Stimulated activated CD8-positive, alpha-beta memory T cell treated with anti-CD3 and anti-CD28 coated beads, Interleukin-4, amount 100 ng/mL, for 4 hours (primary cell): ENCODE data around the gene NME4.
"Not testable (repeated sequence)": the region's sequence is repeated elsewhere in the genome, so short reads cannot be mapped to it uniquely, and the experiment has no call there.

Source experiments
- DNase-seq, 2 donors: peaks; one replicate each; pipeline ENCODE4 v3.0.0-alpha.2; 2020; ENCODE audit warnings: low read depth in 2 of 2, low spot score in 1 of 2

NME4 gene

GRCh38 chr16:396199-396598 is 800 bp upstream of the NME4 start:
- no peak for DNase-seq

- DNase-seq: no peak
Measured at GRCh38 chr16:396605-397004, 394 bp upstream of the NME4 start.

- DNase-seq: no peak
Measured at GRCh38 chr16:397736-398332, 835 bp downstream of the NME4 start.

GRCh38 chr16:398561-399339 is 1.8 kb downstream of the NME4 start:
- no peak for DNase-seq

- no peak for DNase-seq
Measured at GRCh38 chr16:399340-400019, 2.5 kb downstream of the NME4 start.

DNA sequence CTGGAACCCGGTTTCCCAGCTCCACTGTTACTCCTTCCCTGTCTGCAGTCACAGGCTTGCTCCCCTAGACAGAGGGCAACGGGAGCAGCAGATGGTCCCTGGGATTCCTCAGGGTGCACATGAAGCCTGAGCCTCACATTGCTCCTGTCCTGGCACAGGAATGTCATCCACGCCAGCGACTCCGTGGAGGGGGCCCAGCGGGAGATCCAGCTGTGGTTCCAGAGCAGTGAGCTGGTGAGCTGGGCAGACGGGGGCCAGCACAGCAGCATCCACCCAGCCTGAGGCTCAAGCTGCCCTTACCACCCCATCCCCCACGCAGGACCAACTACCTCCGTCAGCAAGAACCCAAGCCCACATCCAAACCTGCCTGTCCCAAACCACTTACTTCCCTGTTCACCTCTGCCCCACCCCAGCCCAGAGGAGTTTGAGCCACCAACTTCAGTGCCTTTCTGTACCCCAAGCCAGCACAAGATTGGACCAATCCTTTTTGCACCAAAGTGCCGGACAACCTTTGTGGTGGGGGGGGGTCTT is 3.1 kb downstream of the NME4 start:
- DNase-seq: no peak

DNA sequence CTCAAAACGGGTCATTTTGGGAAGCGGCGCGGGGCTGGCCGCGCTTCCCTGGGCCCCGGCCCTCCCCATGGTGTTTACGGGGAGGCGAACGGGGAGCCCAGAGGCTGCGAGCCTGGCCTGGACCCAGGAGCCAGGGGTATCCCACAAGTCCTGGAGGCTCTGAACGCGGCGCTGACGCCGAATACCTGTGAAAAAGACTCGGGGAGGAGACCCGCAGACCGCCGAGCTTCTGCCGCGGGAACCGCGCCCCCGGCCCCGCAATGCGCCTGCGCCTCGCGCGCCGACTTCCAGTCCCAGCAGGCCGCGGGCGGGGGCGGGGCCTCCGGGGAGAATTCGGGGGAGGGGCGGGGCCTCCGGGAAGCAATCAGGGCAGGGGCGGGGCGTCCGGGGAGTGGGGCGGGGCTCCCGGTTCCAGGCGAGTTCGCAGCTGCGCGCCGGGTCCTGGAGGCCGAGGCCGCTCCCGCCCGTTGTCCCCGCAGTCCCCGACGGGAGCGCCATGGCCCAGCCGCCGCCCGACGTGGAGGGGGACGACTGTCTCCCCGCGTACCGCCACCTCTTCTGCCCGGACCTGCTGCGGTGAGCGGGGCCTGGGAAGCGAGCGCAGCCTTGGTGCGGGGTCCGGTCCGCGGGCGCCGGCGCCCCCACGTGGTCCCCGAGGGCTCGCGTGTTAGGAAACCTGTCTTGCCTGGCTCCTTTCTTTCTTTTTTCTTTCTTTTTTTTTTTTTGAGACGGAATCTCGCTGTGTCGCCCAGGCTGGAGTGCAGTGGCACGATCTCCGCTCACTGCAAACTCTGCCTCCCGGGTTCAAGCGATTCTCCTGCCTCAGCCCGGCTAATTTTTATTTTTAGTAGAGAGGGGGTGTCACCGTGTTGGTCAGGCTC is 4.7 kb downstream of the NME4 start, which contains the start of gene DECR2:
TSS of gene DECR2 (plus strand) at position 418 of the 881 bp plus-strand sequence. CDS start at position 497, 79 bp downstream.
- peak; percentile 97 to 98 for DNase-seq

DNA sequence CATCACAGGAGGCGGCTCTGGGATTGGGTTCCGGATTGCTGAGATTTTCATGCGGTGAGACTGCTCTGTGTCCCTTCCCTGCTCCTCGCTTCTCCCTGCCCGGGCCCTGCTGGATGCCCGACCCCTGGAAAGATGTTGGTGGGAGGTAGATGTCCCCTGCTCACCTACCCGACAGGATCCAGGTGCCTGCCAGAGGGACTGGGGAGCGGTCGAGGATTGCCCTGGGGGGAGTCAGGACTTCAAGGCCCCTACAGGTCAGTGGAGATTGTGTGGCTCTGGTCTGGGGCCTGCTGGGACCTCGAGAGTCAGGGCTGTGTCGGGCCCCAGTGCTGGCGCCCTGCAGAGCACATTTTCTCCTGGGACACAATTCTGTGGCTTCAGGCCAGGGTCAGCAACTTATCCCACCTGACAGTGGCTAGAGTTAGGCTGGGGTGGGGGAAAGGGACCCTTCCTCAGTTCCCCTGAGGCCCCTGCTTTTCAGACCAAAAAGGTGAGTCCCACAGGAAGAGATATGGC is 8.0 kb downstream of the NME4 start:
- DNase-seq: no peak

DNA sequence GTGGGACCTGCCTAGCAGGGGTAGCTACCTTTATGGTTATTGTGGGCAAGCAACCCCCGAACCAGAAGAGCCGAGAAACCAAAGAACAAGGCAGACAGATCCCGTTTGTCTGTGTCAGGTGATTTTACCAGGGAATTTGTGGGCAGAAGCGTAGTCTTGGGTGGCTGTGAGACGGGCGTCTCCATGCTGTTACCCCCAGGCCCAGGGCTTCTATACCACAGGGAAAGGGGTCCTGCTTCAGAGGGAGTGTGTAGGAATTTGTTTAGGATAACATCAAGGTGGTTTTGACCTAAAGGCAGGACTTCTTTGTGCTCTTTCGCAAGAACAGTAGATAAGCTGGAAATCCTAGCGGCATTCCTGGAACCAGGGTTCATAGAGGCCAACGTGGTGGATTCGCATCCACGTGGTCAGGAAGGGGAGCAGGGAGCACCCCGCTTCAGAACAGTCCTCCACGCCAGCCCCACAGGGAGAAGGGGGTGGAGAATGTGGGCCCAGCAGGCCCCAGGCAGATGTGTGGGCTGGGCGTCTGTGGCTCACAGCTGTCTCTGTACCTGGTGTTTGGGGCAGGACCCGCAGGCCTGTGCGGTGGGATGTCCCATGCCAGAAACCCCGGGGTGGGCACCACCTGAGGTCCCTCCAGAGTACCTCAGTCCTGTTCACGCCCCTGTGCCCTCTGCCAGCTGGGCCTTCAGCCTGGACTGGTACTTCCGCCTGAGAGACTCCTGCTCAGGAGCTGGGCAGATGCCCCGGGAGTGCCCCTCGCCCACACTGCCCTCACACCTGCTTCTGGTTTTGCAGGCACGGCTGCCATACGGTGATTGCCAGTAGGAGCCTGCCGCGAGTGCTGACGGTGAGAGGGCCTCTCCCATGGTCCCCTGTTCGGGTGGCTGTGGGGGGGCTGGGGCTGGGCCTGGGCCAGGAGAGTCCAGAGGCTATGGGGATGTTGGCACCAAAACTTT is 8.8 kb downstream of the NME4 start:
- DNase-seq: no peak

DNA sequence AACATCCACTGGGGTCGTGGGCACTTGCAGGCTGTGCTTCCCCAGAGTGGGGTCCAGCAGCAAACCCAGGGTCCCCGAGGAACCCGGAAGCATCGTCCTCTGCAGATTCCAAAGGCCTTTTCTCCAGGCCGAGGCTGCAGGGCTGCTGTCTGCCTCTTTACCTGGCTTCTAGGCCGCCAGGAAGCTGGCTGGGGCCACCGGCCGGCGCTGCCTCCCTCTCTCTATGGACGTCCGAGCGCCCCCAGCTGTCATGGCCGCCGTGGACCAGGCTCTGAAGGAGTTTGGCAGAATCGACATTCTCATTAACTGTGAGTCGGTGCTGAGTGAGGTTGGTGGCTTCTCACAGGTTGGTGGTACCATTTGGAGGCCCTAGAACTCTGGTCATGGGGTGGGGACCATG is 10.3 kb downstream of the NME4 start:
- DNase-seq: no peak

- no peak for DNase-seq
Measured at GRCh38 chr16:410516-411178, 13.6 kb downstream of the NME4 start.

DNA sequence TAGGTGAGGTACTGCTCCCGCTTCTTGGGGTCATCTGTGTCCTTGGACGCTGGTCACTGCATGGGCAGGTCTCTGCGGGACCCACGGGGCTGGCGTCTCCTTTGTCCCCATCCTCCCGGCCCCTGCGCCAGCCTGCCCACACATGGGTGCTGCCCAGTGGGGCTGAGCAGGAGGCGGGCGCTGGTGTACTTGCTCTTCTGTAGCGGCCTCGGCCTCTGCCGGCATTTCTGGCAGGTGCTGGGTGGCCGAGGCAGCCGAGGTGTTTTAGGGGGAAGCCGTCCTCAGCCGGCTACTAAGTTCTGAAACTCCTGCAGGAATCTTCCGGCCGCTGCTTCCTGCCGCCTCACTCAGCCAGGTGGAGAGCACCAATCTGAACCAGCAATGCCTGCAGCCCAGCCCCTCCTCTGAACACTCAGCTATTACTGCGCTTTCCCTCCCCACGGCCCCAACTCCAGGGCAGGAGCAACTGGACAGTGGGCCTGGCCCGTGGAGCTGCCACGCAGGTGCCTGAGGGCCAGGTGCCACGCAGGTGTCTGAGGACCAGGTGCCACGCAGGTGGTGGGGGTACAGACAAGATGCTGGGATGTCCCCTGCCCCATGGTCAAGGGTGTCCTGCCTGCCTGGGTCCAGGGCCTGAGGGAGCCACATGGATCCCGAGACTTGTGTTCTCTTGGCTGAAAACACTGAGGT is 14.7 kb downstream of the NME4 start:
- no peak for DNase-seq

DNA sequence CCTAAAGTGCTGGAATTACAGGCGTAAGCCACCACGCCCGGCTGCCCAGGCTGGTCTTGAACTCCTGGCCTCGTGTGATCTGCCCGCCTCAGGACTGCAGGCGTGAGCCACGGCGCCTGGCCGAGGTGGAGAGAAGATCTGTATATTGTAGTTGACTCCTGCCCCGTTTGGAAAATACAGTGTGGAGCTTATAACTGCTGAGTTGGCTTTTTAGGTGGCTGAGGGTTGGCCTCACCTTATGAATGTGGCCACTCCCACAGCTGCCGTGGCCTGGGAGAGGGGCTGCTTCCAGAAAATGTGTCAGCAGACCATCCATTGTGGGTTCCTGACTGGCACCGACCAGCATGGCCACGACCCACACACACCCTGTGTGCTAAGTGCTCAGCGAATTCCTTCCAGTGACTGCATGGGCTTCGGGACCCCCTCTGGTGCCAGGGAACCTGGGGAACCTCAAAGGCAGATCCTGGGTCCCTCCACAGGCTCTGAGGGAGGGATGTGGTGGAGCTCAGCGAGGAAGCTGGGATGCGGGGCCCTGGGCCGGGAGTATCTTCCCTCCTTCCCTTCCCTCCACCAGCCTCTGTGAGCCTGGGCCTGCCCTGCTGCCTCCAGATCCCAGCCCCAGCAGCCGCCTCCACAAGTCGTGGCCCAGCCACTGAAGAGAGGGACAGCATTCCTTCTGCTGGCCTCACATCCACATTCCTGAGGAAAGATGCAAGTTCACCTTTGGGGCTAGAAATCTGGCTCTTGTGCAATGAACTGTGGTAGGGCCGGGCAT is 17.6 kb downstream of the NME4 start:
- no peak for DNase-seq

GRCh38 chr16:415170-415498 is 18.1 kb downstream of the NME4 start:
- not testable (repeated sequence) for DNase-seq

DNA sequence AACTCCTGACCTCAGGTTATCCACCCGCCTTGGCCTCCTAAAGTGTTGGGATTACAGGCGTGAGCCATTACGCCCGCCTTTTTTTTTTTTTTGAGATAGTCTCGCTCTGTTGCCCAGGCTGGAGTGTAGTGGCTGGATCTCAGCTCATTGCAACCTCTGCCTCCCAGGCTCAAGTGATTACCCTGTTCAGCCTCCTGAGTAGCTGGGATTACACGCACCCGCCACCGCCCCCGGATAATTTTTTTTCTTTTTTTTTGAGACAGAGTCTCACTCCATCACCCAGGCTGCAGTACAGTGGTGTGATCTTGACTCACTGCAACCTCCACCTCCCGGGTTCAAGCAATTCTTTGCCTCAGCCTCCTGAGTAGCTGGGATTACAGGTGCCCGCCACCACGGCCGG is 25.2 kb downstream of the NME4 start:
- not testable (repeated sequence) for DNase-seq

- DNase-seq: no peak
Measured at GRCh38 chr16:424033-424622, 27.1 kb downstream of the NME4 start.

- no peak for DNase-seq
Measured at GRCh38 chr16:424623-425081, 27.7 kb downstream of the NME4 start.
